Measurements from ENCODE around the gene MAPKAPK3.

The MAPKAPK3 gene

GRCh38 chr3:50587806-50588758 is 28.9 kb upstream of the MAPKAPK3 start:
- no peak for DNase-seq

GRCh38 chr3:50588759-50589433 is 28.1 kb upstream of the MAPKAPK3 start:
- DNase-seq = no peak

- no peak for DNase-seq
Observed at GRCh38 chr3:50591196-50591741, 25.7 kb upstream of the MAPKAPK3 start.

- DNase-seq = no peak
Observed at GRCh38 chr3:50592568-50592967, 24.4 kb upstream of the MAPKAPK3 start.

DNA sequence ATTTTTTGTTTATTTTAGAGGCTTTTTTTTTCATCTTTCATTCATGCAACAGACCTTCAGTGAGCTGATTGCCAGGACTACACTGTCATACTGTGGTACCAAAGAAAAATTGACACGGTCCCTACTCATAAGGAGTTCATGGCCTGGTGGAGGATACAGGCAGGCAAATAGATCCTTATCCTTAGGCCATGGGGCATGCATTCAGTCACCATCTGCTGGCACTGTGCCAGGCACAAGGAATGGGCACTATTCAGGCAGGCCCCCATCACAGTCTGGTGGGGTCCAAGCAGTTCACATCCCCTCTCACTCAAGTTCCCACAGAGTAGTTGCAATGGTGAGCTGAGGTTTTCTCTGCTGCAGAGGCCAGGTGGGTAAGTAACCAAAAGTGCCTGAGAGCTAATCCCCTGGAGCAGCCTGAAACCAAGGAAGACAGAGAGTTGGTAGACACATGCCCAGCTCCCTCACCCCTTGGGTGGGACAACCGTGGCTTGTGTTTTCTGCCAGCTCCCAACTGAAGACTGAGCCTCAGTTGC is 22.6 kb upstream of the MAPKAPK3 start:
- no peak for DNase-seq

- DNase-seq = no peak
Observed at GRCh38 chr3:50599115-50599715, 17.7 kb upstream of the MAPKAPK3 start.

DNA sequence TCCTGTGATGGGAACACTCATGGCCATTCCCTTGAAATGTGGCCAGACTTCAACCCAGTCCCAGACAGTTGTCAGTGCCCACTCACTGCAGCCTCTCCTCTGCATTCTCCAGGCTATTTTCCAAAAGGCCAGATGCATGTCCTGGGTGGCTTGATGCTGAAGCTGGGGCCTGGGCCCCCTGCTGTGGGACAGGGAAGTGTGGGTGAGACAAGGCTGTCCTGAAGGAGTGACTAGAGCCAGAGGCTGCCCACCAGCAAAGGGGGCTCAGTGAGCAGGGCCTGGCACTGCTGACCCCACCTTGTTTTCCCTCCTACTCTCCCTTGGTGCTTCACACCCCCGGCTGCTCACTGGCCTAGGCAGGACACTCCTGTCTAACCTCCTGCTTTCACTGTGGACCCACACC is 17.2 kb upstream of the MAPKAPK3 start:
- no peak for DNase-seq

DNA sequence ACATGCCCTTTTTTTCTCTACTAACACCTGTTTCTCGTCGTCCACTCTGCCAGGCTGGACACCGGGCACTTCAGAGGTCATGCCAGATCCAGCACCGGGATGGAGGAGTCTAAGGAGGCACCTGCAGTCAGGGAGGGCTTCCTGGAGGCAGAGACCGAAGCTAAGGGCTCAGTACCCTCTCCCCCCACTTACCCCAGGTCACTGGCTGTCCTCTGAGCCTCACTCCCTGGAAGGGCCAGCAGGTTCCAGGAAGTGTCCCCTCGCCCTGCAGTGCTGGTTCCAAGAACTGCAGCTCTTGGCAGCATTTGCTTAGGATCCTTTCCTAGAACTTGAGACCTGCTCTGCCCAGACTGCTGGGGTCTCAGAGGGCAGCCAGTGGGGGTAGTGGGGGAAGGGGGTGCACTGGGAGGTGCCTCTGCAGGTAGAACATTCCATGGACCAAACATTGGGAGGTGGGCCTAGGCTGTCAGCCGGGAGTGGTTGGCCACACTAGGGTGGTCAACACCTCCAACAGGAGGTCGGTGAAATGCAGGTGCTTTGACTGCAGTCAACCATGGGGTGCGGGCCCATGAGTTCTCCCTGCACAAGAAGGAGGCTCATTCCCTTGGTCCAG is 16.7 kb upstream of the MAPKAPK3 start:
- no peak for DNase-seq

DNA sequence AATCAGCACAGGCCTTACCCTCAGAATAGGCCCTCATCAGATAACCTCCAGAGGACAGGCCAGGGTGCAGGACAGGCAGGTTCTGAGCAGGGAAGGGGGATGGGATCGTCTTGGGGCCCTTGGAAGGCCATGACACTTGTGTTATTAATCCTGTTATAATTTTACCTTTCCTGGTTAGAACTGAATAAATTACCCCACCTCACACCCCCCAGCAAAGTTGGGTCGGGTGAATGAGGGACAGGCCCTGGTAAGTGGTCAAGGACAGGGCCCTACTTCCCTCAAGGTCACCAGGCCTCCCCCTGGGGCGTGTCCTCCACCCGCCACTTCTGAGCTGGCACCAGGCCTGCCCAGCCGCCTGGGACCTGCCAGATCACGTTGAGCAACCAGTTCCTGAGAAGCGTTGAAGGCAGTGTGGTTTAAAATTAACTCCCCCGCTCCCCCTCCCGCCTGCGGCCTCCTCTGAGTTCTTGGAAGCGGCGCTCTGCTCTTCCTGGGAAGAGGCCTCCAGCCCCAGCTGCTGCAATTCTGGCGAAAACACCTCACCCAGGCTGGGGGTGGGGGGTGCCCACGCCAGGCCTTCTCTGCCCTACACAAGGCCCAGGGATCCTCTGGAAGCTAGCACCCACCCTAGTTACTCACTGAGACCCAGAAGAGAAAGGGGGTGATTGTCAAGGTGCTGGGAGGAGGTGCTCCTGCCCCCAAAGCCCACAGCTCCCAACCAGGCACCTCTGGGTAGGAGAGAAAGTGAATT is 15.9 kb upstream of the MAPKAPK3 start:
- DNase-seq = peak; percentile 94

GRCh38 chr3:50602595-50603191 is 14.3 kb upstream of the MAPKAPK3 start:
- peak; percentile 21 for DNase-seq

DNA sequence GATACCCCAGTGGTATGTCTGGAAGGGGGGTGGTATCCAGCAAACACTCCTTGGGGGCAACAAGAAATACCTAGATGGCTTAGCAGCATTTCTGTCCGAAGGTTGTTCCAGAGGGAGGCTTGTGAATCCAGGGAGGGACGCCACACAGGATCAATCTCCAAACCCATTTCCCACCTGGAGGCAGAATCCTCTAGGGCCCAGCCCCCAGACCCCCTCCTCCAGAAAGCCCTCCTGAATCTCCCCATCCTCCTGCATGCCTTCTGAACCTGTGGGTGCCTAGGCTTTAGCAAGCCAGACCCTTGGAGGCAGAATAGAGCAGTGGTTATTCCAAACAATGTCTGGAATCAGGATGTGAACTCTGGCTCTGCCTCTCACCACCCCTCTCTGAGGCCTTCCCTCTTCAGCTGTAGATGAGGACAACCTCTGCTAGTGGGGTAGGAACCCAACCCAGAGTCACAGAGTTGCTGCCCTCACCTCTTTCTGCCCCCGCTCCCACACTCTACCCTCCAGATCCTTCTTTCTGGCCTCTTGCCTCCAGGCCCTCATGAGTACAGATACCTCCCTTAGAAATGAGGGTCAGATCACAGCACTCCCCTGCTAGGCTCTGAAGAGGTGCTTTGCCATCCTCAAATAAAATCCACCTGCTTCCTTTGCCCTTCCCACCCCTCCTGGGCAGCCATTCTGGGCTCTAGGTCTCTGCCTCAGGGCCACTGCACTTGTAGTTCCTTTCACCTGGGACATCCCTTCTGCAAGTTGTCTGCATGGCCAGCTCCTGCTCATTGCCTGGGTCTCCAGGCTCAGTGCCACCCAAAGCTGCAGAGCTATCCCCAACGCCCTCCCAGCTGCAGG is 13.5 kb upstream of the MAPKAPK3 start:
- DNase-seq = no peak

DNA sequence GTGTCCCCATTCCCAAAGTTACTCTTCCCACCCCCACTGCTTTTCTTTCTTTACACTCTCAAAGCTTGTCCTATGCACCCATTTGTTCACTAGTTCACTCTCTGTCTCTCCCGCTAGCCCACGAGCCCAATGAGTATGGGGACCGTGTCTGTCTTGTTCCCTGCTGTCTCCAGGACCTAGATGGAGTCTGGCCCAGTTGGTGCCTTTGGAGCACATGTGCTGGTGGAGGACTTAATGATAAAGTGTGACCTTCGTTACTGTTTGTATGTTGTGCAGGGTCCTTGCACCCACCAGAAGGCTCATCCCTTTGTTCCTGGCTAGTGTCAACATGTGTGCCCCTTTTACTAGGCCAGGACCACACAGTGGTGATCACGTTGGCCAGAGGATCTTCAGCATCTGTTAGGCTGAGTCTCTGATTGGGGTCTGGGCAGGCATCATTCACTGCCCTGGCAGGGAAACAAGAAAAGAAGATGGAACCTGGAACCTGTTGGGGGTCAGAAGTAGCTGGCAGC is 12.8 kb upstream of the MAPKAPK3 start:
- DNase-seq = no peak

DNA sequence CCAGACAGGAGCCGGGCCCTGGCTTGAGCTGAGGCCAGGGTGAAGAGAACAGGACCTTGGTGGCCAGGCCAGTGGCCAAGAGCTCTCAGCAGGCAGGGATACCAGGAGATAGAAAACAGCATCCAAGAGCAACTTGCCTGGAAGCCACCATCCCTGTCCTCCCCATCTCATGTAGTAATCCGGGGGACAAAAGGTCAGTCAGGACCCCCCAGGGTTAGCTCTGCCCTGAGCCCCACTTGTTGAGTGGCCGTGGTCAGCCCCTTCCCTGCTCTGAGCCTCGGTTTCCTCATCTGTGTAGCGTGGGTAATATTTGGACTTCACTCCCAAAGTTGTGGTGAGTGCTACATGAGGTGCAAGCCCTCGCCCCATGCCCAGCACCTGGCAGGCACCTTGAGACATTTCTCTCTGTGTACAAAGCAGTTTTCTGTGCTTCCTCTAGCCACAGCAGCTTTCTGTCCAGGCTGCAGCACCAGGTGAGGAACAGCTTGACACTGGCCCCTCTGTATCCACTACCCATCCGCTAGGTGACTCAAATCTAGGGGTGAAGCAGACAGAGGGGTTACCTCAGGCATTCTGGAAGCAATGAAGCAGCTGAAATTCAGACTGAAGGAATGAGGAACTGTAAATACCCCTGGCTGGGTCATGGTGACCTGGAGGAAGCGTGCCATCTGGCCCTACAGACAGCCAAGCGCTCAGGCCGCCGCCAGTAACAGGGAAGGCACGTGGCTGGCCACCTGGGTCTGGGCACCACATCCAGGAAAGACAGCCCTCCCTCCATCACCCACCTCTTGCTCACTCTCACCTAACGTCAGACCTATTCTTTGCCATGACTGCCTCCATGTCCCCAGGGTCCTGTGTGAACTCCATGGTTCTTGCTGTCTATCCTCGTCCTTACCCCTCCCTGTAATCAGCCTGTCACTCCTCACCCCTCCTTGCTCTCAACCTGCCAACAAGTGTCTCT is 12.0 kb upstream of the MAPKAPK3 start:
- DNase-seq = no peak

- DNase-seq = no peak
Observed at GRCh38 chr3:50605901-50606326, 11.0 kb upstream of the MAPKAPK3 start.

DNA sequence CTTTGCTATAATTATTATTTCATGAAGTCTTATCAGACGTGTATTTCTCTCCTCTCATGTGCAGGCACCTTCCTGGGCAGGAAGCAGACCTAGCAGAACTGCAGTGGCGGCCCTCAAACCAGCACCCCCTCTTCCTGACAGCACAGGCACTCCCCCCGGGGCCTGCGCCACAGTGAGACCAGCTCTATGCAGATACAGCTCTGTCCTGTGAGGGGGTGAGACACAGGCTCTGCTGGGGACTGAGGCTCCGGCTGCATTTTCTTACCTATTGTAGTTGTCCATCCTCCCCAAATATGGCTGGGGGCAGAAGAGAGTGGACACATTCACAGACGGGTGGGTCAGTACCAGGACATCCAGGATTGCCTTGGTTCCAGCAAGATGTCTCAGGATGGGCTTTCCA is 10.4 kb upstream of the MAPKAPK3 start:
- no peak for DNase-seq

DNA sequence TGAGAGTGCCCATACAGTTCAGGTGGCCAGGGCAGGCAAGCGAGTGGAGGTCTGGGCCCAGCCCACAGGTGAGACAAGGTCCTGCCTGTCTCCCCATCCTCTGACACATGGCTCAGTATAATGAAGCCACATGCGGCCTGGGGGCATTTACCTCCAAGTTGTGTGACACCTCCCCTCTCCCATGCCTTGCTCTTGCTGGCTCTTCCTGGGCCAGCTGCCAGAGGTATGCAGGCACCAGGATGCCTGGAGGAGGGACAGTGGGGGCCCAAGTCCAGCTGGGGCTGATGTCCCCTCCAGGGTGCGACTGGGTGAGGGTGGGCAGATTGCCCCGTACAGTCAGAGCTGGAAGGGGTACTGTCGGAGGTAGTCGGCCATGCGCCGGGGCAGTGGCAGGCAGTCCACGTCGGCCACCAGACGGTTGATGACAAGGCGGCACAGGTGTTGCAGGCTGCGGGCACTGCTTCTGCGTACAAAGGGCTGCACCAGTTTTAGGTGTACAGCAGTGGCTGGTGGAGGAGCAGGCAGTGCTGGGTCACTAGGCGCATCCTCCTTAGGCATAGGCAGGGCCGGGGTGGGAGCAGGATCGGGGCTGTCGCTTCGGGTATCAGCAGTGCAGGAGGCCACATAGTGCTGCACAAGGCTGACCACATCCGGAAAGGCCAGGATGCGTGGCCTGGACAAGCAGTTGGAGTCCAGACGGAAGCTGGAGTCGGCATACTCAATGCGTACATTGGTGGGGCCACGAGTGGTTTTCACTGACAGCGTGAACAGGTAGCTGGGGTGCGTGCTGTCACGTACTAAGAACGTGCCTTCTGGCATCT is 9.5 kb upstream of the MAPKAPK3 start:
- no peak for DNase-seq

GRCh38 chr3:50608278-50608677 is 8.7 kb upstream of the MAPKAPK3 start:
- DNase-seq = no peak

All from eye (tissue), 1 donor.